Karpas-422 (cell line): ENCODE measurements around the gene HIGD2A. TPM values are rescaled to one million over a fixed set of nuclear protein-coding genes. Genes with fewer than 3 reads are reported as not detected.

Source experiments
- DNase-seq: peaks from one replicate; pipeline ENCODE4 v3.0.0-alpha.2; 2015
- H2AFZ ChIP-seq: fragments of 200-600 bp; sonication (generic); 2 replicates; pipeline ENCODE4 v1.6.1; 2014; ENCODE audit warnings: antibody characterized with exemption, low read length, mixed read lengths
- H3K27ac ChIP-seq: fragments of 200-600 bp; sonication (generic); 2 replicates; pipeline ENCODE4 v1.5.1; 2014; ENCODE audit warnings: mild to moderate bottlenecking, low read length, moderate library complexity
- H3K27me3 ChIP-seq: fragments of 200-600 bp; sonication (generic); 2 replicates; pipeline ENCODE4 v1.6.1; 2014; ENCODE audit warnings: low read length, mixed read lengths
- H3K36me3 ChIP-seq: fragments of 200-600 bp; sonication (generic); 2 replicates; pipeline ENCODE4 v1.6.1; 2014; ENCODE audit warnings: low read length, mixed read lengths; ENCODE audit not compliant: insufficient read depth
- H3K4me1 ChIP-seq: fragments of 200-600 bp; sonication (generic); 2 replicates; pipeline ENCODE4 v1.6.1; 2014; ENCODE audit warnings: mild to moderate bottlenecking, low read length, mixed read lengths
- H3K4me2 ChIP-seq: fragments of 200-600 bp; sonication (generic); 2 replicates; pipeline ENCODE4 v1.6.1; 2014; ENCODE audit warnings: low read length, low read depth, mild to moderate bottlenecking; ENCODE audit not compliant: poor library complexity, severe bottlenecking
- H3K4me3 ChIP-seq: fragments of 200-600 bp; sonication (generic); 2 replicates; pipeline ENCODE4 v1.5.1; 2014; ENCODE audit warnings: mild to moderate bottlenecking, antibody characterized with exemption, low read length, mixed read lengths
- H3K79me2 ChIP-seq: fragments of 200-600 bp; sonication (generic); 2 replicates; pipeline ENCODE4 v1.6.1; 2014; ENCODE audit warnings: mild to moderate bottlenecking, low read length, mixed read lengths
- H3K9ac ChIP-seq: fragments of 200-600 bp; sonication (generic); 2 replicates; pipeline ENCODE4 v1.6.0; 2014; ENCODE audit warnings: low read length
- H3K9me2 ChIP-seq: fragments of 200-600 bp; sonication (generic), shearing (Covaris generic); replicated peaks from 2 replicates; pipeline ENCODE4 v1.6.0; 2014; ENCODE audit warnings: mild to moderate bottlenecking, low read length, moderate library complexity; ENCODE audit not compliant: insufficient read depth
- H3K9me3 ChIP-seq: fragments of 300-700, 200-600 bp; sonication (generic); 2 replicates; pipeline ENCODE4 v1.6.1; 2014; ENCODE audit warnings: low read length, mixed read lengths
- H4K20me1 ChIP-seq: fragments of 200-600 bp; sonication (generic); 2 replicates; pipeline ENCODE4 v1.6.1; 2014; ENCODE audit warnings: mild to moderate bottlenecking, antibody characterized with exemption, low read length, low read depth; ENCODE audit not compliant: insufficient read depth
- total RNA-seq: library from RNA; depleted of rRNA; stranded (reverse); fragments of >200 nt; shearing (Covaris generic); gene quantifications from 2 replicates; pipeline ENCODE4 v1.2.3, GENCODE V29; 2014; ENCODE audit warnings: low replicate concordance

Gene HIGD2A
- total RNA-seq, 1 experiment from 2014 or later: 207 TPM

DNA sequence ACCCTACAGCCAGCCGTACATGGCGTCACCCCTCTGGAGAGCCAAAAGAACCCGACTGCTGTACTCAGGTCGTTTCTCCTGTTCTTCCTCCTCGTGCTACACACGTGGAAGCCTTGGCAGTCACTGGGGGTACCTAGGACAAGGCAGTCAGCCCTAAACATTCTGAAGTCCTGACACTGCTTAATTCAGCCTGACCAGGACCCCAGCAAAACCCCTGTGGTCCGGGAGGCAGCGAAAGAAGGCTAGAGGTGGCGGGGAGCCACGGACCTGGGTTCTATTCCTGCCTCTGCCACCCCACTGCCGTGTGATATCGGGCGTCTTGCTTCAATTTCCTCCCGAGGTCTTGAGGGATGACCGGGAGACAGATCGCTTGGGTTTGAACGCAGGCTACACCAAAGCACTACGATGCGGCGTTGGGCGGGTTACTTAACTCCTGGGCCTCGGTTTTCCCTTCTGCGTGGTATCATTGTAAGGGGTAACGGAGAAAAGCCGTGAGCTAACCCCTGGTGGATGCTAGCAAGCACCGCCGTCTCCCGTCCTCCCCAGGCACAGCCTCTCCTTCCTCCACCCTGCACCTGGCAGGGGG, 23.7 kb upstream of the HIGD2A start:
- peak overlapping the region; percentile 69; the same call in 1 of the 2 replicates for H2AFZ ChIP-seq
- no peaks in the 10 kb centered on the region for H3K9me2 ChIP-seq
- peak overlapping the region; percentile 78 for H3K4me3 ChIP-seq
- peak overlapping the region; percentile 85 for H3K4me2 ChIP-seq
- H3K4me1 ChIP-seq: peaks cover 47% of the 10 kb centered on the region
- H3K9me3 ChIP-seq: no peaks in the 10 kb centered on the region
- no peak for DNase-seq
- H3K79me2 ChIP-seq: peaks cover 16% of the 10 kb centered on the region
- no peak overlapping the region; the same call in 1 of the 2 replicates for H3K27ac ChIP-seq
- H3K9ac ChIP-seq: peak overlapping the region; percentile 77
- peaks cover 5% of the 10 kb centered on the region; the same call in 1 of the 2 replicates for H4K20me1 ChIP-seq
- no peaks in the 10 kb centered on the region for H3K36me3 ChIP-seq
- no peaks in the 10 kb centered on the region for H3K27me3 ChIP-seq

DNA sequence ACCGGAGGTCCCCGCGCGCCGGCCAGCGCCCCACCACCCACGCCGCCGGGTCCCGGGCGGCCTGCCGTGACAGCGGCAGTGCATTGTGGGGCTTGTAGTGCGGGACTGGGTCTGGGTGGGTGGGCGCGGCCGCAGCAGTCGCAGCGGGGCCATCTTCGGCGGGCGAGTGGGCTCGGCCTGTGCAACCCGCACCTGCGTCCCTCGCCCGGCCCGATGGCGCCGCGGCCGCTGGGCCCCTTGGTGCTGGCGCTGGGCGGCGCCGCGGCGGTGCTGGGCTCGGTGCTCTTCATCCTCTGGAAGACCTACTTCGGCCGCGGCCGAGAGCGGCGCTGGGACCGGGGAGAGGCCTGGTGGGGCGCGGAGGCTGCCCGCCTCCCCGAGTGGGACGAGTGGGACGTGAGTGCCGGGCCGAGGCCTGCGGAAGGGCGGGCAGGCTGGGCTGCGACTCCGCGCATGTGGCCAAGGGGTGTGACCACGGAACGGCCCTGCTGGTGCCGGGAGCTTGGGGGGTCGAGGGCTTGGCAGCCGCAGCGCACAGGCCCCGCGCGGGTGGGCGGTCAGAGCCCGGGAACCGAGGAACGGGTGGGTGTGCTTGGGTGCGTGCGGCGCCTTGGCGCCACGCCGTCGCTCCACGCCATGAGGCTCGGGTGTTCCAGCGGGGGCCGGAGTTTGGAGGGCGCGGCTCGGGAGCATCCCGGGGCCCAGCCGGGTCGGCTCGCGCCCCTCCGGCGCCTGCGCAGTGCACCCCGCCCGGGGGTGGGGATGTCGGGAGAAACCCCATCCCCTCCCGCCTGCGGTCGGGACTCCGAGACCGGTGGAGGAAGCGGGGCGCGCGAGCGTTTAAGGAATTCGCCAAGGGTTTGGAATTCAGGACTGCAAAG, 23.0 kb upstream of the HIGD2A start, which contains the start of gene ARL10:
Gene ARL10 (plus strand): TSS at position 137 of the 881 bp plus-strand sequence. CDS start 77 bp downstream, at position 214.
- Histone ChIP-seq H3K4me1 (peaks cover 41% of the 10 kb centered on the region), H3K36me3 (no peaks in the 10 kb centered on the region), H3K9me2 (no peaks in the 10 kb centered on the region), H3K9ac (peak within 1 kb of the TSS; percentile 77), H4K20me1 (peaks cover 5% of the 10 kb centered on the region; the same call in 1 of the 2 replicates), H3K4me3 (peak within 1 kb of the TSS; percentile 78), H3K9me3 (no peaks in the 10 kb centered on the region), H3K79me2 (peaks cover 9% of the 10 kb centered on the region), H3K27me3 (no peaks in the 10 kb centered on the region), H3K4me2 (peak within 1 kb of the TSS; percentile 85), H2AFZ (peak within 1 kb of the TSS; percentile 69; the same call in 1 of the 2 replicates), H3K27ac (no peak within 1 kb of the TSS; the same call in 1 of the 2 replicates)
- DNase-seq: peak; percentile 66

DNA sequence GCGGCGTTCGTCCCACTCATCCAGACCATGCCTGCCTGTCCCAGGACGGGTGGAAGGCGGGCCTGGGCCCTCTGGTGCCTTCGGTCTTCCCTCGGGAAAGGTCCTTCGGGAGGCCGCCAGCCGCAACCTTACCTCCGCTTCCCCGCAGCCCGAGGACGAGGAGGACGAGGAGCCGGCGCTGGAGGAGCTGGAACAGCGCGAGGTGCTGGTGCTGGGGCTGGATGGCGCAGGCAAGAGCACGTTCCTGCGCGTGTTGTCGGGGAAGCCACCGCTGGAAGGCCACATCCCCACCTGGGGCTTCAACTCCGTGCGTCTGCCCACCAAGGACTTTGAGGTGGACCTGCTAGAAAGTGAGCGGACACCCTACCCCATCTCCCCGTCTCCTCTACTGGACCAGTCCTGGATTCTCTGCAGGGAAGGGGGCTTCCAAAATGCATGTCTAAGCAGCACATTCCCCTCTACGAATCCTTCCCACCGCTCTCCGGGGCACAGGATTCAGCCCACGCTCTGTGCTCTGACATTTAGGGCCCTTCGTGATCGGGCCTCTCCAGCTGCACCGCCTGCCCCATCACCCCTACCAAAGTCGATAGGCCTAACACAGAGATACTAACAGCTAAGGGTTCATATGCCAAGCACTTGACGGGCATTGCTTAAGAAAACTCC, 22.2 kb upstream of the HIGD2A start:
- DNase-seq: no peak

DNA sequence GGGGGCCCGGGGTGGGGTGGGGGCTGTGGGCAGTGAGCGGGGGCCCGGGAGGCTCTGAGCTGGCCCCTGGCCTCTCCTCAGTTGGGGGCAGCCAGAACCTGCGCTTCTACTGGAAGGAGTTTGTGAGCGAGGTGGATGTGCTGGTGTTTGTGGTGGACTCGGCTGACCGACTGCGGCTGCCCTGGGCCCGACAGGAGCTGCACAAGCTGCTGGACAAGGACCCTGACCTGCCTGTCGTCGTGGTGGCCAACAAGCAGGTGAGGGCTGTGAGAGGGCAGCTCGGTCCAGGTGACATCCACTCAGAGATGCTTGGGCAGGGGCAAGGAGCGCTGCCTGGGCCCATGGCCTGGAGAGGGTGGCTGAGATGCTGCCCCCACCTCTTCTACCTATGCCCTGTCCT, 19.8 kb upstream of the HIGD2A start:
- Histone ChIP-seq H3K9me2 (no peaks in the 10 kb centered on the region), H3K9me3 (no peaks in the 10 kb centered on the region), H3K4me3 (no peak overlapping the region), H3K36me3 (no peaks in the 10 kb centered on the region), H3K4me2 (no peak overlapping the region), H3K4me1 (peaks cover 32% of the 10 kb centered on the region), H3K9ac (no peak overlapping the region), H3K27ac (no peak overlapping the region), H3K79me2 (no peaks in the 10 kb centered on the region), H4K20me1 (no peaks in the 10 kb centered on the region), H3K27me3 (no peaks in the 10 kb centered on the region), H2AFZ (no peak overlapping the region)
- no peak for DNase-seq

More for the DNA sequence above, 22.2 kb upstream of the HIGD2A start:
- Histone ChIP-seq H4K20me1 (no peaks in the 10 kb centered on the region), H3K79me2 (peaks cover 2% of the 10 kb centered on the region), H2AFZ (no peak overlapping the region), H3K27me3 (no peaks in the 10 kb centered on the region), H3K4me3 (peak overlapping the region; percentile 78), H3K9me3 (no peaks in the 10 kb centered on the region), H3K9me2 (no peaks in the 10 kb centered on the region), H3K9ac (peak overlapping the region; percentile 77), H3K36me3 (no peaks in the 10 kb centered on the region), H3K4me1 (peaks cover 41% of the 10 kb centered on the region), H3K4me2 (peak overlapping the region; percentile 85), H3K27ac (no peak overlapping the region)

DNA sequence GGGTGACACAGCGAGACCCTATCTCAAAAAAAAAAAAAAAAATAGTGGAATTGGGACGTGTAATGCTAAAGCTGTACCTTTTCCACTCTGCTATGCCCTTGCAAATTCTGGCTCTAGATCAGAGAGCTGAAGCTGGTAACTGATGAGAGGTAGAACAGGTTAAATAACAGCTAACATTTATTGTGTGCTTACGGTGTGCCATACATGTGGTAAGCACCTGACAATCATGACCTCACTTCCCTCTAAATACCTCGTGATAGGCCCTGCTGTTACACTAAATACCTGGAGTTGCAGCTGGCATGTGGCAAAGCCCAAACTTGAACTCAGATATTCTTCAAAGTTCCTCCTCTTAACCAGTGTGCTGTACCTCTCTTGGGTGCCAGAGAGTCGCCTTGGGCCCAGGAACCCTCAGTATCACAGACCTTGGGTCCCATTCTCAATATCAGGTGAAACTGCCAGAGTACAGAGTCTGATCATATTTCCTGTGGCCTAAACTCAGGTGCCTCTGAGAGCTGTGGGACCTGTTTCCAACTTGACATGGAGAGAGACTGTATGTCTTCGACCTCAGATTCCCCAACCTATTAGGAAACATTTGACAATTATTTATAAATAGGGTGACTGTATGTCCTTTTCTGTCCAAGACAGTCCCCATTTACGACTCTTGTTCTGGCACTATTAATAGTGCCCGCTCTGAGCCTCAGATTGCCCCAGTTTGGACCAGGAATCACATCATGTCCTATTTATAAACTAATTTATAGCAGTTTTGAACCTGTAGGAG, 18.4 kb upstream of the HIGD2A start:
- no peak for DNase-seq
- Histone ChIP-seq H3K27me3 (no peaks in the 10 kb centered on the region), H3K36me3 (no peaks in the 10 kb centered on the region), H3K4me2 (no peak overlapping the region), H3K79me2 (no peaks in the 10 kb centered on the region), H3K9me2 (no peaks in the 10 kb centered on the region), H3K4me1 (peaks cover 22% of the 10 kb centered on the region), H3K27ac (no peak overlapping the region), H3K9ac (no peak overlapping the region), H3K4me3 (no peak overlapping the region), H4K20me1 (no peaks in the 10 kb centered on the region), H2AFZ (no peak overlapping the region), H3K9me3 (no peaks in the 10 kb centered on the region)

DNA sequence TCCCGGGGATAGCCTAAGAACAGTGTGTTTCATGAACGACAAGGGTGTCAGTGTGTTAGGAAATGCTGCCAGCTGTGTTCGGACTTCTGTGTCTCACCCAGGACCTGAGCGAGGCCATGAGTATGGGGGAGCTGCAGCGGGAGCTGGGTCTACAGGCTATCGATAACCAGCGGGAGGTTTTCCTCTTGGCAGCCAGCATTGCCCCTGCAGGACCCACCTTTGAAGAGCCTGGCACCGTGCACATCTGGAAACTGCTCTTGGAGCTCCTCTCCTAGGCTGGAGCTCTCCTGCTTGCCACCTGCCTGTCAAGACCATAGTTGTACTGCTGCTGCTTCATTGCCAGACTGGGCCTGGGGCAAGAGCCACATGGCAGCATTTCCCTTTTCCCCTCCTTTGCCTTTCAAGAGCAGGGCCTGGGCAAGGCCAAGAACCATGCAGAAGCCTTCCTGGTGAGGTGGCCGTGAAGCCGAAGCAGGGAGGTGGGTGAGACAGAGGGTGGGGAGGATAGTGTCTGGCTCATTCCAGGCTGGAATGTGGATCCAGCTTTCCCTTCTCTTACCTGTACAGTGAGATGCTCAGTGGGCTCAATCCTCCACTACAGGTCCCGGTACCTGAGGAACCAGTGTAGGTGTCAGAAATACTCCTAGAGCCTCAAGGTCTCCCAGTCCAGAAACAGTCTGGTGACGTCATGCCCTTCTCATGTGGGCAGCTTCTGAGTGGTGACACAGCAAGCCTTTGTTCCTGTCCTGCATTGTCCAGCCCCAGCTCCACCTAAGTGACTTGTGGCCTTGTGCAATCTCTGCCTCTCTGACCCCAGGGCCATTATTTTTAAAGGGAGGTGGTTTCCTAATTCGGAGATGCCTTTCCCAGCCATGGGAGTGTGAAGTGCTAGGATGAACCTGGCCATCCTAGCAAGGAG, 16.7 kb upstream of the HIGD2A start:
- no peak overlapping the region for H3K9ac ChIP-seq

More for the DNA sequence above, 16.7 kb upstream of the HIGD2A start:
- peaks cover 7% of the 10 kb centered on the region for H3K4me1 ChIP-seq
- no peaks in the 10 kb centered on the region for H3K9me2 ChIP-seq
- no peak overlapping the region for H2AFZ ChIP-seq
- no peaks in the 10 kb centered on the region for H4K20me1 ChIP-seq
- no peak overlapping the region for H3K4me2 ChIP-seq
- H3K27ac ChIP-seq: no peak overlapping the region
- no peaks in the 10 kb centered on the region for H3K27me3 ChIP-seq
- DNase-seq: no peak
- no peaks in the 10 kb centered on the region for H3K79me2 ChIP-seq
- no peaks in the 10 kb centered on the region for H3K36me3 ChIP-seq
- H3K4me3 ChIP-seq: no peak overlapping the region
- no peaks in the 10 kb centered on the region for H3K9me3 ChIP-seq
